Thyroid gland (tissue), 4 donors: ENCODE measurements around the gene RCOR2. TPM values are rescaled to one million over a fixed set of nuclear protein-coding genes. Genes with fewer than 3 reads are reported as not detected.

Experiments
- DNase-seq, 2 donors: peaks; one replicate each; pipeline ENCODE4 v3.0.0-alpha.2; 2019
- H3K27ac ChIP-seq, 3 donors: fragments of 200-600 bp; sonication (generic); 1 replicate in 2 of 3; 2 replicates in 1 of 3; pipeline ENCODE4 v1.5.1; 2016 to 2019; ENCODE audit warnings: mild to moderate bottlenecking in 1 of 3, moderate library complexity in 1 of 3
- H3K27me3 ChIP-seq: fragments of 200-600 bp; sonication (generic); one replicate; pipeline ENCODE4 v1.5.1; 2019
- H3K36me3 ChIP-seq, 2 donors: fragments of 200-600 bp; sonication (generic); one replicate each; pipeline ENCODE4 v1.5.1; 2016 to 2019
- H3K4me1 ChIP-seq, 2 donors: fragments of 200-600 bp; sonication (generic); one replicate each; pipeline ENCODE4 v1.5.1; 2017 to 2019
- H3K4me3 ChIP-seq, 3 donors: fragments of 200-600 bp; sonication (generic); replicated peaks in 1 of 3; 1 replicate in 2 of 3; 2 replicates in 1 of 3; pipeline ENCODE4 v1.5.1; 2016; ENCODE audit warnings: mild to moderate bottlenecking in 1 of 3
- H3K9me3 ChIP-seq: fragments of 200-600 bp; sonication (generic); one replicate; pipeline ENCODE4 v1.5.1; 2017
- CTCF ChIP-seq, 6 experiments: fragments of 200-600 bp in 3 of 6; fragments of 450-650 bp in 3 of 6; sonication (generic) in 3 of 6; IDR thresholded peaks; one replicate each; pipeline ENCODE4 v1.5.1; 2016 to 2019; ENCODE audit warnings: antibody characterized with exemption in 6 of 6, mild to moderate bottlenecking in 2 of 6, inconsistent platforms in 1 of 6, moderate library complexity in 1 of 6
- POLR2A ChIP-seq, 2 donors: fragments of 450-650 bp; IDR thresholded peaks; one replicate each; pipeline ENCODE4 v1.6.1; 2017; ENCODE audit warnings: antibody characterized with exemption in 2 of 2, mild to moderate bottlenecking in 2 of 2, moderate library complexity in 1 of 2
- WGBS, 2 donors: methylation state at CpG; one replicate each; pipeline ENCODE4 v1.1.5; 2017; 5-methylcytosine and 5-hydroxymethylcytosine counted together
- intact Hi-C: fragments of 100-400 bp; cut with DNase I; formaldehyde crosslinking; loops from one replicate; pipeline ENCODE4 v1.15.1; 2023
- total RNA-seq, 4 donors: library from RNA; depleted of rRNA; stranded (reverse); fragments of >200 nt; gene quantifications; one replicate each; pipeline ENCODE4 v1.2.3, GENCODE V29; 2016

Gene RCOR2
- total RNA-seq, 4 donors from 2014 or later, result 0.24 TPM; not detected in 3

- intact Hi-C loops, result no loop called here
- Histone ChIP-seq H3K9me3 (no peaks in the 10 kb centered on the region), H3K4me1 (peaks cover 57 to 61% of the 10 kb centered on the region in 2 donors), H3K27ac (peak overlapping the region in 1 of 3 donors; percentile 33), H3K4me3 (no peak overlapping the region), H3K27me3 (no peaks in the 10 kb centered on the region), H3K36me3 (no peaks in the 10 kb centered on the region)
- 80 to 86% methylated on average over 3 to 6 of the region's 6 CpGs for WGBS, 2 donors
- TF ChIP-seq CTCF (IDR thresholded peaks at IDR 0.05) (no peak), POLR2A (IDR thresholded peaks at IDR 0.05) (no peak)
- DNase-seq, result no peak
Measured at GRCh38 chr11:63877658-63878241, 39.2 kb downstream of the RCOR2 start.

- H3K4me1 ChIP-seq, result peaks cover 67 to 72% of the 10 kb centered on the region in 2 donors
- 63 to 87% methylated on average over 6 of the region's 6 CpGs for WGBS, 2 donors
- H3K4me3 ChIP-seq, result no peak overlapping the region
- no peak for TF ChIP-seq CTCF (IDR thresholded peaks at IDR 0.05)
- no peak for TF ChIP-seq POLR2A (IDR thresholded peaks at IDR 0.05)
- H3K9me3 ChIP-seq, result no peaks in the 10 kb centered on the region
- intact Hi-C loops, result no loop called here
- H3K27me3 ChIP-seq, result no peaks in the 10 kb centered on the region
- DNase-seq, result peak in 1 of 2 donors; percentile 40
- H3K27ac ChIP-seq, result peak overlapping the region in 1 of 3 donors; percentile 58
- no peaks in the 10 kb centered on the region for H3K36me3 ChIP-seq
Measured at GRCh38 chr11:63876616-63877015, 40.3 kb downstream of the RCOR2 start.

GRCh38 chr11:63875506-63876065 is 41.4 kb downstream of the RCOR2 start:
- no peak overlapping the region for H3K4me3 ChIP-seq
- DNase-seq, result no peak
- no peaks in the 10 kb centered on the region for H3K27me3 ChIP-seq
- H3K36me3 ChIP-seq, result no peaks in the 10 kb centered on the region
- 93 to 94% methylated on average over 7 to 8 of the region's 8 CpGs for WGBS, 2 donors
- H3K4me1 ChIP-seq, result peaks cover 72 to 77% of the 10 kb centered on the region in 2 donors
- TF ChIP-seq CTCF (IDR thresholded peaks at IDR 0.05) (no peak), POLR2A (IDR thresholded peaks at IDR 0.05) (no peak)
- H3K27ac ChIP-seq, result peak overlapping the region in 2 of 3 donors; percentile 58 to 75
- no peaks in the 10 kb centered on the region for H3K9me3 ChIP-seq
- intact Hi-C loops, result no loop called here

- intact Hi-C loops, result no loop called here
- Histone ChIP-seq H3K36me3 (no peaks in the 10 kb centered on the region), H3K4me3 (no peak overlapping the region), H3K4me1 (peaks cover 72 to 77% of the 10 kb centered on the region in 2 donors), H3K9me3 (no peaks in the 10 kb centered on the region), H3K27me3 (no peaks in the 10 kb centered on the region), H3K27ac (peak overlapping the region; percentile 58 to 75 (median 74))
- TF ChIP-seq POLR2A (IDR thresholded peaks at IDR 0.05) (no peak), CTCF (IDR thresholded peaks at IDR 0.05) (no peak)
- 35 to 45% methylated on average over 6 of the region's 6 CpGs for WGBS, 2 donors
- peak; percentile 58 to 60 for DNase-seq
Measured at GRCh38 chr11:63874511-63874910, 42.5 kb downstream of the RCOR2 start.

- peak; percentile 35 to 38 for DNase-seq
- no peaks in the 10 kb centered on the region for H3K9me3 ChIP-seq
- peaks cover 80 to 81% of the 10 kb centered on the region in 2 donors for H3K4me1 ChIP-seq
- intact Hi-C loops, result no loop called here
- H3K27ac ChIP-seq, result peak overlapping the region; percentile 58 to 75 (median 74)
- TF ChIP-seq POLR2A (IDR thresholded peaks at IDR 0.05) (no peak), CTCF (IDR thresholded peaks at IDR 0.05) (no peak)
- H3K27me3 ChIP-seq, result no peaks in the 10 kb centered on the region
- no peaks in the 10 kb centered on the region for H3K36me3 ChIP-seq
- 22 to 39% methylated on average over 5 of the region's 5 CpGs for WGBS, 2 donors
- no peak overlapping the region for H3K4me3 ChIP-seq
Measured at GRCh38 chr11:63873311-63873710, 43.7 kb downstream of the RCOR2 start.
